Endodermal cell (in vitro differentiated cells): ENCODE measurements around the gene SYMPK. TPM values are rescaled to one million over a fixed set of nuclear protein-coding genes. Genes with fewer than 3 reads are reported as not detected.

Experiments
- DNase-seq: peaks from one replicate; pipeline ENCODE4 v3.0.0-alpha.2; 2017
- H3K27ac ChIP-seq: 2 replicates; pipeline ENCODE4 v1.5.1; 2013; ENCODE audit warnings: mild to moderate bottlenecking, low read depth, low read length, moderate library complexity
- H3K27me3 ChIP-seq: 2 replicates; pipeline ENCODE4 v1.6.1; 2013; ENCODE audit warnings: mild to moderate bottlenecking, low read length, moderate library complexity; ENCODE audit not compliant: insufficient read depth, control insufficient read depth, poor library complexity, severe bottlenecking
- H3K36me3 ChIP-seq: 2 replicates; pipeline ENCODE4 v1.7.0; 2013; ENCODE audit warnings: mild to moderate bottlenecking, low read length, moderate library complexity; ENCODE audit not compliant: control insufficient read depth, insufficient read depth
- H3K4me1 ChIP-seq: one replicate; pipeline ENCODE4 v1.7.0; 2013; ENCODE audit warnings: low read length; ENCODE audit not compliant: control insufficient read depth, insufficient read depth
- H3K4me3 ChIP-seq: 2 replicates; pipeline ENCODE4 v1.5.1; 2013; ENCODE audit warnings: mild to moderate bottlenecking, low read length, moderate library complexity
- H3K9ac ChIP-seq: 2 replicates; pipeline ENCODE4 v1.6.1; 2013; ENCODE audit warnings: mild to moderate bottlenecking, low read length, moderate library complexity; ENCODE audit not compliant: poor library complexity, severe bottlenecking; ENCODE audit errors: extremely low read depth
- H3K9me3 ChIP-seq: 2 replicates; pipeline ENCODE4 v1.6.1; 2013; ENCODE audit warnings: mild to moderate bottlenecking, low read length, moderate library complexity; ENCODE audit not compliant: control insufficient read depth
- H3K27ac Mint-ChIP-seq: 2 replicates; pipeline ENCODE4 v1.8.0; 2020; ENCODE audit warnings: mixed read lengths
- H3K27me3 Mint-ChIP-seq: 2 replicates; pipeline ENCODE4 v1.8.0; 2021; ENCODE audit warnings: mild to moderate bottlenecking, mixed read lengths; ENCODE audit not compliant: insufficient read depth
- H3K36me3 Mint-ChIP-seq: 2 replicates; pipeline ENCODE4 v1.8.0; 2020; ENCODE audit warnings: low read depth, mixed read lengths
- H3K4me1 Mint-ChIP-seq: 2 replicates; pipeline ENCODE4 v1.8.0; 2020; ENCODE audit warnings: mixed read lengths
- H3K4me3 Mint-ChIP-seq: 2 replicates; pipeline ENCODE4 v1.8.0; 2020; ENCODE audit warnings: mild to moderate bottlenecking, moderate library complexity, mixed read lengths
- H3K9me3 Mint-ChIP-seq: 2 replicates; pipeline ENCODE4 v1.8.0; 2020; ENCODE audit warnings: mild to moderate bottlenecking, mixed read lengths
- WGBS, 2 experiments: methylation state at CpG; one replicate each; pipeline versions ENCODE4 v1.1.5 to v1.1.7; 2013; ENCODE audit warnings: missing lambda C conversion rate in 2 of 2, mixed read lengths in 1 of 2; ENCODE audit not compliant: insufficient coverage in 1 of 2, insufficient read length in 1 of 2; 5-methylcytosine and 5-hydroxymethylcytosine counted together
- total RNA-seq, 2 donors: library from RNA; stranded (reverse); fragmentation: NEBNext Ultra II Directional in 1 of 2; extraction: Animal tissue kit (Norgen Biotek cat#: 25700) in 1 of 2; gene quantifications; 2 replicates in 1 of 2; 3 replicates in 1 of 2; pipeline ENCODE4 v1.2.1, GENCODE V29; 2021
- TF ChIP-seq, protein P1 (sequence below): fragments of 200-600 bp; sonication (generic); conservative IDR thresholded peaks from 2 replicates; pipeline ENCODE4 v1.5.0; 2021; ENCODE audit warnings: antibody characterized with exemption, mild to moderate bottlenecking

Gene SYMPK
- total RNA-seq, 2 donors from 2014 or later: 104 to 119 TPM

DNA sequence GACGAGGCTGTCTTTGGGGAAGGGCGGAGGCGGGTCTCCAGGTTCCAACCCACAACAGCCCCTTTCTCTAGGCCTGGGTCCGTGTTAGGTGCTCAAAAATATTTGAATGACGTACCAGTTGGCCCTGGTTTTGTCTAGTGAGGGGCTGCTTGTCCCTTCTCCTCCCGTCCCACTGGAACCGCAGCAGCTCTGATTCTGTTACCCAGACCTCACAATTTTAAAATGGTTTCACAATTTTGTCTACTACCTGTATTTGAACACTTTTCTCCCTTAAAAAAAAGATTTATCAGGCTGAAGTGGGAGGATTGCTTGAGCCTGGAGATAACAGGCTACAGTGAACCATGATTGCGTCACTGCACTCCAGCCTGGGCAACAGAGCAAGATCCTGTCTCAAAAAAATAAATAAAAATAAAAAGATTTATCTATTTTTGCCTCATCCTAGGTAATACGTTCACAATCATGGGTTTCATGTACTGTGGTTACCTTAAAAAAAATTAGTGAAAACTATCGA is 24.3 kb upstream of the SYMPK start:
- Histone ChIP-seq H3K4me3 (peak overlapping the region; percentile 90), H3K9ac (peak overlapping the region; percentile 81), H3K36me3 (peaks cover 3% of the 10 kb centered on the region), H3K27ac (peak overlapping the region; percentile 64), H3K9me3 (no peaks in the 10 kb centered on the region), H3K4me1 (peaks cover 3% of the 10 kb centered on the region), H3K27me3 (no peaks in the 10 kb centered on the region)
- H3K27me3 Mint-ChIP-seq: no peaks in the 10 kb centered on the region
- peak overlapping the region; percentile 81 for H3K4me3 Mint-ChIP-seq
- peaks cover 4% of the 10 kb centered on the region for H3K36me3 Mint-ChIP-seq
- TF ChIP-seq, protein P1, sequence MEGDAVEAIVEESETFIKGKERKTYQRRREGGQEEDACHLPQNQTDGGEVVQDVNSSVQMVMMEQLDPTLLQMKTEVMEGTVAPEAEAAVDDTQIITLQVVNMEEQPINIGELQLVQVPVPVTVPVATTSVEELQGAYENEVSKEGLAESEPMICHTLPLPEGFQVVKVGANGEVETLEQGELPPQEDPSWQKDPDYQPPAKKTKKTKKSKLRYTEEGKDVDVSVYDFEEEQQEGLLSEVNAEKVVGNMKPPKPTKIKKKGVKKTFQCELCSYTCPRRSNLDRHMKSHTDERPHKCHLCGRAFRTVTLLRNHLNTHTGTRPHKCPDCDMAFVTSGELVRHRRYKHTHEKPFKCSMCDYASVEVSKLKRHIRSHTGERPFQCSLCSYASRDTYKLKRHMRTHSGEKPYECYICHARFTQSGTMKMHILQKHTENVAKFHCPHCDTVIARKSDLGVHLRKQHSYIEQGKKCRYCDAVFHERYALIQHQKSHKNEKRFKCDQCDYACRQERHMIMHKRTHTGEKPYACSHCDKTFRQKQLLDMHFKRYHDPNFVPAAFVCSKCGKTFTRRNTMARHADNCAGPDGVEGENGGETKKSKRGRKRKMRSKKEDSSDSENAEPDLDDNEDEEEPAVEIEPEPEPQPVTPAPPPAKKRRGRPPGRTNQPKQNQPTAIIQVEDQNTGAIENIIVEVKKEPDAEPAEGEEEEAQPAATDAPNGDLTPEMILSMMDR: no peak
- no peaks in the 10 kb centered on the region for H3K9me3 Mint-ChIP-seq
- WGBS, 2 experiments: 65 to 68% methylated on average over 8 to 10 of the region's 10 CpGs
- H3K27ac Mint-ChIP-seq: peak overlapping the region; percentile 99
- no peak for DNase-seq
- H3K4me1 Mint-ChIP-seq: peaks cover 8% of the 10 kb centered on the region

DNA sequence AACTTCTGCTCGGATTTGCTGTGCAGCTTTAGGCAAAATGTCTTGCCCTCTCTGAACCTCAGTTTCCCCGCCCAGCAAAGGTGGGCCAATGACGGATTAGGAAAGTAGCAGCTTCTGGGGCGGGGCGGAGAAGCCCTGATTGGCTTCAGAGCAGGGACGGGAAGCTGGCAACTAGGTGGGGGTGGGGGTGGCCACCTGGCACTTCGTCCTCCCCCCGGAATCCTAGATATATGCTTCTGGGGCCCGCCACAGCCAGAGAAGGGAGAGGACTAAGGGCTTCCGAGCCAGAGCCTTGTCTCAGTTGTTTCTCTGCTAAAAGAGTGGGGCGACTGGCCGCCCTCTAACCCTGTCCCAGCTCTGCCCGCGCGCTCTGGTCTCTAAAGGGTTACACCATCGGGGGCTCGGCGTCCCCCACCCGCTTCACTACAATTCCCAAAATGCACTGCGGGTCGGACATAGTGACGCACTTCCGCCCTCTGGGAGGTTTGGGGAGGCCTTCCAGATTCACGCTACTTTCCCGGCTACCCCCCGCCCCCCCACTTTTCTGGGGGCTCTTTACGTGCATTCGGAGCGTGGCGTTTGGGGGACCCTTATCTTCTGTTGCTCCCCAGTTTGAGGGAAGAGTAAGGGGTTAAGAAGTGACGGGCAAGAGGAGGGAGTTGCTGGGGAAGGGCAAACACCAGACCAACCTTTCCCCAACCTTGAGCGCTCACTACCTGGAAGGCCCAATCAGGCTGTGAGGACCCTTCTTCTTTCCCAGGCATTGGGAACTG is 23.7 kb upstream of the SYMPK start:
- Mint-ChIP-seq H3K36me3 (peaks cover 4% of the 10 kb centered on the region), H3K27ac (peak overlapping the region; percentile 99), H3K9me3 (no peaks in the 10 kb centered on the region), H3K4me1 (peaks cover 11% of the 10 kb centered on the region), H3K27me3 (no peaks in the 10 kb centered on the region), H3K4me3 (peak overlapping the region; percentile 81)
- TF ChIP-seq, protein P1: no peak
- H3K9me3 ChIP-seq: no peaks in the 10 kb centered on the region
- peak overlapping the region; percentile 90 for H3K4me3 ChIP-seq
- peaks cover 3% of the 10 kb centered on the region for H3K4me1 ChIP-seq
- H3K36me3 ChIP-seq: peaks cover 3% of the 10 kb centered on the region
- peak overlapping the region; percentile 68 for H3K27ac ChIP-seq
- DNase-seq: peak; percentile 96
- WGBS, 2 experiments: 1 to 11% methylated on average over 9 to 32 of the region's 32 CpGs
- peak overlapping the region; percentile 81 for H3K9ac ChIP-seq
- no peaks in the 10 kb centered on the region for H3K27me3 ChIP-seq

DNA sequence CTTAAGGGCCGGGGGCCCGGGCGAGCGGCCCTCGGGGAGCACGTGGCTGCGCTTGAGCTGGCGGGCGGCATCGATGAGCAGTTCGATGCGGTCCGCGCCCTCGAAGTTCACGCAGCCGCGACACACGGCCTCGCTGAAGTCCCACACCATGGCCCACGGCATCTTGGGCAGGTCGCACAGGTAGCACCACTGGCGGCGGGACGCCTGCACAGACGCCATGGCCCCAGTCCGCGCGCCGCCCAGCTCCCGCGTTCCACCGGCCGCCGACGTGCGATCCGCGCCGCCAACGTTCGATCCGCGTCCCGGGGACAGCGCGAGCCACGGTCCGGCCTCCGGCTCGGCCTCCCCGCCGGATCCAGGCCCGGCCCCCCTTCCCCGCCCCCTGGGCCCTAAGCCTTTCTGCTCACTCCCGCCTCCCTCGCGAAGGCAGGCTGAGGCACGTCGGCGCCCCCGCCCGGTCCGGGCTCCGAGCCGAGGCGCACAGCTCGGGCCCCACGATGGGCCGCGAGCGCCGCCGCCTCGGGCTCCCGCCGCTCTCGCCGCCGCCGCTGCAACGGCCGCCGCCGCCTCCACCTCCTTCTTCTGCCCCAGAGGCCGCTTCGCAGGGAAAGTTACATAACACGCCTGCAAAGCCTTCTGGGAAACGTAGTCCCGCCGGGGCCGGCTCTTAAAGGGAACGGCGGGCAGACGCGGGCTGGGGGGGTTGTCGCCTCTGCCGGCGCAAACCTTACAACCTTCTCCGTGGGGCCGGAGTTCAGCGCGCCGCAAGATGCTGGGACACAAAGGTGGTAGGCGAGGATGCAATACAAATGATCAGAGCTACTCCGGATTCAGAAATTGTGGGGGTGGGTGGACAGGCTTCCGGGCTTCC is 22.8 kb upstream of the SYMPK start, which contains the start of gene IRF2BP1:
IRF2BP1 (minus strand) TSS at position 586 of the 871 bp plus-strand sequence; CDS start at position 219, 367 bp downstream.
- H3K4me3 Mint-ChIP-seq: peak within 1 kb of the TSS; percentile 81
- H3K27ac Mint-ChIP-seq: peak within 1 kb of the TSS; percentile 99
- WGBS, 2 experiments: 1 to 2% methylated on average over 9 to 107 of the region's 107 CpGs

More for the DNA sequence above, 22.8 kb upstream of the SYMPK start, which contains the start of gene IRF2BP1:
- H3K27me3 ChIP-seq: no peaks in the 10 kb centered on the region
- H3K4me3 ChIP-seq: peak within 1 kb of the TSS; percentile 90
- TF ChIP-seq, protein P1: no peak
- Mint-ChIP-seq H3K36me3 (peaks cover 4% of the 10 kb centered on the region), H3K4me1 (peaks cover 20% of the 10 kb centered on the region), H3K27me3 (no peaks in the 10 kb centered on the region), H3K9me3 (no peaks in the 10 kb centered on the region)
- H3K9me3 ChIP-seq: no peaks in the 10 kb centered on the region
- peak within 1 kb of the TSS; percentile 81 for H3K9ac ChIP-seq
- peak; percentile 97 for DNase-seq
- H3K4me1 ChIP-seq: peaks cover 6% of the 10 kb centered on the region
- peaks cover 3% of the 10 kb centered on the region for H3K36me3 ChIP-seq
- H3K27ac ChIP-seq: peak within 1 kb of the TSS; percentile 68
